SKM-1 treated with dmso at 0.1 percent for 144 hours (cell line): ENCODE data around the gene DPH6.
"Not testable (repeated sequence)": the region's sequence is repeated elsewhere in the genome, so short reads cannot be mapped to it uniquely, and the experiment has no call there.

Experiments
- DNase-seq: peaks from one replicate; lab custom pipeline; 2025; ENCODE audit not compliant: unreplicated experiment; lab: John Stamatoyannopoulos, UW

DPH6 gene

DNA sequence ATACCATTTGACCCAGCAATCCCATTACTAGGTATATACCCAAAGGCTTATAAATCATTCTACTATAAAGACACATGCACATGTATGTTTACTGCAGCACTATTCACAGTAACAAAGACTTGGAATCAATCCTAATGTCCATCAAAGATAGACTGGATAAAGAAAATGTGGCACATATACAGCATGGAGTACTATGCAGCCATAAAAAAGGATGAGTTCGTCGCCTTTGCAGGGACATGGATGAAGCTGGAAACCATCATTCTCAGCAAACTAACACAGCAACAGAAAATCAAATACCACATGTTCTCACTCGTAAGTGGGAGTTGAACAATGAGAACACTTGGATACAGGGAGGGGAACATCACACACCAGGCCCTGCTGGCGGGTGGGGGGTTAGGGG, 104.7 kb downstream of the DPH6 start:
- not testable (repeated sequence) for DNase-seq

DNA sequence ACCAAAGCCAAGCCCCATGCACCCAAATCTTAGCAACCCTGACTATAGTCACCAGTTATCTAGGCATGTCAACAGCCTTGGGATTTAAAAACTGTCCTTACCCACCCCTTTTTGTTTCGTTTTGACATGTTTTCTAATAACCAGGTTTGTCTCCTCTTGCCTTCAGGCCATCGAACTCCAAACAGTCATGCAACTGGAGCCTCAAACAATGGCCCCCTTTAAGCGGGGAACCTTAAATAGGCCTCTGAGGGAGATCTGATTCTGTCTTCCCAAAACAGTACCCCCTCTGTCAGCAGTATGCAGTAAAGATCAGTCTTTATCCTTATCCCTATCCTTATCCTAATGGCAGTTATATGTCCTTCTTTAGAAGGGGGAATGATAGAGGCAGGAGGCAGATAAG, 105.7 kb downstream of the DPH6 start:
- no peak for DNase-seq

- DNase-seq, result no peak
Observed at GRCh38 chr15:35439291-35439690, 106.7 kb downstream of the DPH6 start.

DNA sequence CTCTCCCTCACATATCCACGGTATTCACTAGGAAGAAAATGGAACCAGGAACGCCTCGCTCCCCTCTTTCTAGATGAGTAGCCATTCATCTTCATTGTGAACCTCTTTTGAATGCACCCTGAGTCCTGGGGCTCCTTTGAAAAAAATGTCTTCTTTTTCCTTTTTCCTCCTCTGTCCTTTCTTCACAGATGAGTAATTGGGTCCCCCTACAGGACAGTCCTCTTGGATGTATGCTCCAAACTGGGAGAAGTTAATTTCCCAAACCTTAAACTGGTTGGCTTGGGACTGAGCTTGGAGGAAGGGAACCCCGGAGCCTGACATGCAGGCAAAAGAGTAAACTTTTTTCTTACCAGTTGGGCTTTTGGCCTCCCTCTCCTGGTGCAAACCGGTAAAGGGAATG, 108.8 kb downstream of the DPH6 start:
- no peak for DNase-seq

- no peak for DNase-seq
Observed at GRCh38 chr15:35436422-35436821, 109.5 kb downstream of the DPH6 start.

DNA sequence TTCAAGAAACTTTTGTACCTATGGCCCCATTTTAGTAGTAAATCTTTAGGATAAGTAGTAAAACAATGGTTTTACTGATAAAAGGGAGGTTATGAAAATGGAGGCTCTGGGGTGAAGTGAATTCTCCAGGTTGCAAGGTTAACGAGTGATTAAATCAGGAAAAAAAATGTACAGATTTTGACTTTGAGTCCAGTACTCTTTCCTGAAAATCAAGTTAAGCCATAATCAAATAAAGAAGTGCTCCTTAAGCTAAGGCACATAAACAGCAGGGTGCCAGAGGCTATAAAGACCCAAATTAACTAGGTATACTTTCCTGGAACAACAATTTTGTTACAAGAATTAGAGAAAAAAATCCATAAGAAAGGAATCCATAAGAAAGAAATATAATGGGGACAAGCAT, 114.7 kb downstream of the DPH6 start:
- DNase-seq, result no peak

GRCh38 chr15:35430301-35430700, 115.7 kb downstream of the DPH6 start:
- DNase-seq, result no peak

DNA sequence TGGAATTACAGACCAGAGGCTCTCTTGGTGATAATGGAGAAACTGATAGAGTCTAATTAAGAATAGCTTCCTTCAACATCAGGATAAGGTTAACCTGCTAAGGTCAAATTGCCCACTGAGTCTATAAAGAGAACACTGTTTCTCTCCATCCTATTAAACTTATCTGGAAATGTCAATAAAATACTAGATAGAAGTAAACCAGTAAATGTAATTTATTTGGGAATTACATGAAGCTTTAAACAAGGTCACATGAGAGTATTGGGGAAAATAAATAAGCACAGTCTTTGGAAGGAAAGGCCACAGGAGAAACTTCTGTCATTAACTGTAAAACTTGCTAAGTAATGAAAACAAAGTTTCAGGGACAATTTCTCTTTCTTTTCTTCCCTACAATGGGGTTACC, 118.5 kb downstream of the DPH6 start:
- no peak for DNase-seq

GRCh38 chr15:35427091-35427490, 118.9 kb downstream of the DPH6 start:
- DNase-seq, result no peak

DNA sequence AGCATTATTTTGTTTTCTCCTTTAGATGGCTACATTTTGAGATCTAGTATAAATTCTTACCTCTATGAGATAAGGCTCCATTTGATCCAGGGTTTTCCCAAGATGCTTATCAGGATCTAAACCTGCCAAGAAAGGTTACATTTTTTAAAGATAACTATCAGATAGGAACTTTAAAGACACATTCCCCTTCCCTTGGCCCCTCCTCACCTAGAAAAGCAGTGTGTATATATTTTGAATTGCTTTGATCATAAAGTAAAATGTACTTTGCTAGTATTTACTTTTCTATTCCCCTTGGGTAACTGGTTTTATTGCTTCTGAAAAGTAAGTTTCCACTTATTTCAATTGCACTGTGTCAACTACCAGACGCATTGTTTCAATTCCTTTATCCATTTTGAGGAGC, 135.2 kb downstream of the DPH6 start:
- DNase-seq, result no peak

DNA sequence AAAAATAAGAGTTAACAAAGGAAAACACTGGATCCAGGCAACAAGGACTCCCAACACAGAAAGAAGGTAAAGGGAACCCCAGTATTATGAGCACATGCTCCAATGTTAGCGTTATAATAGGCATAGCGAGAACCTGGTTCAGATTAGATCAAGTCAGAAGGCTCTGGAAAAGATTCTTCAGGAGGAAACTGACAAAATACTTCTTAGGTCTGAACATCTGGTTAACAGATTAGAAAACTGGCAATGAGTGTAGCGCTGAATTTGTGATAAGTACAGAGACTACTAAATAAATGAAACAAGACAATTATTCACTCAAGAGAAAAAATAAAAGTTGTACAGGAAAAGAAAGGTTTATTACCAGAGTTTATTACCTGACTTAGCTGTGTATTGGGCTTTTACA, 146.1 kb downstream of the DPH6 start:
- no peak for DNase-seq

GRCh38 chr15:35397027-35397426, 148.9 kb downstream of the DPH6 start:
- DNase-seq, result no peak

- no peak for DNase-seq
Observed at GRCh38 chr15:35394416-35394815, 151.5 kb downstream of the DPH6 start.

DNA sequence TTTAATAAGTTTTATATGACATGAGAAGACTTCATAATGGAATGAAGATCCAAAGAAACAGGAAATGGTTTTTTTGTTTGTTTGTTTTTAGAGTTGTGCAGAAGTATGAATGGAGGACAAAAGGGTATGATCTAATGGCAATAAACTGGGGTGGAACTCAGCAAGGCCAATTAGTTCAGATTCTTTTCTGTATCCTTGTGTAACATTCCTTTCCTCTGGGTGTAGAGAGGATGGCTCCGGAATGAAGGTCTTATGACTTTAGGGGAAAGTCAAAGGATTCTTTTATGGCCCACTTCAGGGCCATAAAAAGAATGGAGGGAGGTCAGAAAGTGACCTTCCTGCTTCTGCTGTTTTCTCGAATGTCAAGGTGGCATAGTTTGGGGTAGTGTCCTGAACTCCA, 152.6 kb downstream of the DPH6 start:
- DNase-seq, result no peak

DNA sequence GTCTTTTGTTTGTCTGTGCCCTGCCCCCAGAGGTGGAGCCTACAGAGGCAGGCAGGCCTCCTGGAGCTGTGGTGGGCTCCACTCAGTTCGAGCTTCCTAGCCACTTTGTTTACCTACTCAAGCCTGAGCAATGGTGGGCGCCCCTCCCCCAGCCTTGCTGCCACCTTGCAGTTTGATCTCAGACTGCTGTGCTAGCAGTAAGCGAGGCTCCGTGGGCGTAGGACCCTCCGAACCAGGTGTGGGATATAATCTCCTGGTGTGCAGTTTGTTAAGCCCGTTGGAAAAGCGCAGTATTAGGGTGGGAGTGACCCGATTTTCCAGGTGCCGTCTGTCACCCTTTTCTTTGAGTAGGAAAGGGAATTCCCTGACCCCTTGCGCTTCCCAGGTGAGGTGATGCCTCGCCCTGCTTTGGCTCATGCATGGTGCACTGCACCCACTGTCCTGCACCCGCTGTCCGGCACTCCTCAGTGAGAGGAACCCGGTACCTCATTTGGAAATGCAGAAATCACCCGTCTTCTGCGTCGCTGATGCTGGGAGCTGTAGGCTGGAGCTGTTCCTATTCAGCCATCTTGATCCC, 154.5 kb downstream of the DPH6 start:
- DNase-seq, result not testable (repeated sequence)

DNA sequence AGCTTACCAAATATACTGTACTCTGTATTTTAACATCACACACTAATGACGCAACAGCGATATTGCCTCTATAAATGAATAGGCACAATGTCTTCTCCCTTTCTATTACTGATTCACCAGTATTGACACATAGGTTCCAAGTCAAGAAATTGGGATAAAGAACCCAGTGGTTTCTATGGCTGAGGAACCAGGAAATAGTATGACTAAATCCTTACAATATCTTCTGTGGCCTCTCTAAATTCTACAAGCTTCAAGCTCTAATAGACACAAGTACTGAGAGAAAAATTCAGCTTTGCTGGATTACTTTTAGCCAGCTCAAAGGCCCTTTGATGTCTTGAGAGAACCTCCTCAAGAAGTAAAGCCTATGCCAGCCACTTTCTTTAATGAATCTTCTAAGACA, 162.5 kb downstream of the DPH6 start:
- no peak for DNase-seq

DNA sequence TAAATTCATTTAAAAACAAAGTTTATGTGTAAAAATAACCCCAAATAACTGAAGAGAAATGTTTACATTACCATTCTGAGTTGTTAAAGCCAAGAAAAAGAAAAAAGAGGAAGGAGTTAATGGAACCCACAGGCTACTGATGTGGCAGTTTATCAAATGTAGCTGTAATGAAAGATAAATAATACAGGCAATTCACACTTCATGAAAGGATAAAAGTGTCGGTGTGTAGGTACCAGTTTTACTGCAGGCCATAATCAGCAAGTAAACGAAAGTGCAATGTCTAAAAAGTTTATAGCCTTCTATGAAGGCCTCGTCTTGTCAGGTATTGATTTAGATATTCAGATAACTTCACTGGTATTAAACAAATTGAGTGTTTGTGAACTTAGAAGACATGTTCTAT, 164.6 kb downstream of the DPH6 start:
- DNase-seq, result no peak

- no peak for DNase-seq
Observed at GRCh38 chr15:35379972-35380371, 166.0 kb downstream of the DPH6 start.

- not testable (repeated sequence) for DNase-seq
Observed at GRCh38 chr15:35378454-35378853, 167.5 kb downstream of the DPH6 start.

DNA sequence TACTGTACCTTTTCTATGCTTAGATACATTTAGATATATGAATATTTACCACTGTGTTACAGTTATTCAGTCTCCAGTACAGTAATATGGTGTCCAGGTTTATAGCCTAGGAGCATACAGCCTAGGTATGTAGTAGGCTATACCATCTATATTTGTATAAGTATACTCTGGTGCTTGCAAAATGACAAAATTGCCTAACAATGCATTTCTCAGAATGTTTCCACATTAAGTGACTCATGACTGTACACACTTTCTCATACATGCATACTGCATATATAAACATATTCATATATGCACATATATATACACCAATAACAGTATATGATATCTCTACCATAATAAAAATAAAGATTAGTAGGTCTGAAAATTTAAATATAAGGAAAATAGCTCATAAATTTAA, 169.3 kb downstream of the DPH6 start:
- no peak for DNase-seq

- DNase-seq, result no peak
Observed at GRCh38 chr15:35374661-35375060, 171.3 kb downstream of the DPH6 start.

DNA sequence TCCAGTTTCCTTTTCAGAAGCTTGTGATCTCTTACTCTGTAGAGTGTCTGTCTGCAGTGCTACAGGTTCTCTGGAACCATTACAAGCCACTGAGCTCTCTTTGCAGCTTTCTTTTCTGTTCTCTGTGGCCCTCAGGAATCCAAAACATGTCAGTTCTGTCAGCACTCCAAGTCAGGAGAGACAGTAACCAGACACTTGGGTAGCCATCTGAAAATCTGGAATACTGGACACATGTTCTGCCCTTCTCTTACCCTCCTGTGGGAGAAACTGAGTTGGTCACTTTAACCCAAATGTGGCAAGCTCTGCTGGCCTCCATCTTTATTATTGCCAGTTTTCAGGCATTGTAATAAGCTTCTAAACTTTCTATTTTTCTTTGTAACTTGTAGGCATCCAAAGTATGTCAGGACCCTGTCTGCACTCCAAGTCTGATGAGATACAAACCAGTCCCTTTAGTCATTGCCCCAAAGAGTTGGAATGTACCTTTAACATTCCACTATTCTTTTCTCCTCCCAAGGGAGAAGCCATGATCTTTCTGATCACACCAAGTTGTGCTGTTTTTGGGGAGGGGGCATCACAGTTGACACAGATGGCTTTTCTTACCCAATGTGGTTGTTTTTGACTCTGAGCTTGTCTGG, 183.7 kb downstream of the DPH6 start:
- DNase-seq, result no peak

- DNase-seq, result no peak
Observed at GRCh38 chr15:35358824-35359223, 187.1 kb downstream of the DPH6 start.
